HepG2 (cell line): ENCODE data around the gene TXNDC12. TPM values are rescaled to one million over a fixed set of nuclear protein-coding genes. Genes with fewer than 3 reads are reported as not detected.

ENCODE experiments used
- AKAP8 ChIP-seq: sonication (generic); formaldehyde crosslinking; IDR thresholded peaks from 2 replicates; pipeline ENCODE4 v1.5.1; 2020; ENCODE audit warnings: mild to moderate bottlenecking, missing genetic modification reagents
- CEBPZ ChIP-seq: IDR thresholded peaks from 2 replicates; pipeline ENCODE4 v1.6.1; 2012; ENCODE audit warnings: low read length, improper control_type of control experiment
- DMAP1 ChIP-seq: IDR thresholded peaks from 2 replicates; pipeline ENCODE4 v1.6.1; 2016
- HINFP ChIP-seq: sonication (generic); formaldehyde crosslinking; IDR thresholded peaks from 2 replicates; pipeline ENCODE4 v1.4.0; 2020; ENCODE audit warnings: low read depth, mild to moderate bottlenecking, missing genetic modification reagents
- HOXA9 ChIP-seq: sonication (generic); formaldehyde crosslinking; IDR thresholded peaks from 2 replicates; pipeline ENCODE4 v1.8.1; 2022; ENCODE audit warnings: missing genetic modification reagents, mild to moderate bottlenecking, moderate library complexity, borderline replicate concordance
- ISL2 ChIP-seq: sonication (generic); formaldehyde crosslinking; IDR thresholded peaks from 2 replicates; pipeline ENCODE4 v1.5.0; 2020; ENCODE audit warnings: missing genetic modification reagents
- KAT2B ChIP-seq: fragments of 150-350 bp; IDR thresholded peaks from 2 replicates; pipeline ENCODE4 v1.6.1; 2014; ENCODE audit warnings: low read depth, low read length, borderline replicate concordance
- MAFF ChIP-seq: IDR thresholded peaks from 2 replicates; pipeline ENCODE4 v1.6.1; 2011; ENCODE audit warnings: low read depth, low read length, improper control_type of control experiment
- MIER2 ChIP-seq: IDR thresholded peaks from 2 replicates; pipeline ENCODE4 v1.6.1; 2016; ENCODE audit warnings: missing biosample characterization, missing genetic modification reagents
- NONO ChIP-seq, 2 experiments: fragments of 450-650 bp in 1 of 2; sonication (generic) in 1 of 2; formaldehyde crosslinking in 1 of 2; IDR thresholded peaks in 1 of 2; conservative IDR thresholded peaks in 1 of 2; 2 replicates each; pipeline versions ENCODE4 v1.6.1 to v1.8.0; 2017 to 2022; ENCODE audit warnings: mild to moderate bottlenecking in 1 of 2, missing genetic modification reagents in 1 of 2, moderate library complexity in 1 of 2
- ONECUT2 ChIP-seq: sonication (generic); formaldehyde crosslinking; IDR thresholded peaks from 2 replicates; pipeline ENCODE4 v1.4.0; 2020; ENCODE audit warnings: missing genetic modification reagents
- PBX3 ChIP-seq: sonication (generic); formaldehyde crosslinking; IDR thresholded peaks from 2 replicates; pipeline ENCODE4 v1.8.1; 2023; ENCODE audit warnings: missing genetic modification reagents, inconsistent platforms, borderline replicate concordance
- POGZ ChIP-seq: sonication (generic); formaldehyde crosslinking; IDR thresholded peaks from 2 replicates; pipeline ENCODE4 v1.4.0; 2020; ENCODE audit warnings: mild to moderate bottlenecking, missing genetic modification reagents
- SNAPC5 ChIP-seq: sonication (generic); formaldehyde crosslinking; IDR thresholded peaks from 2 replicates; pipeline ENCODE4 v1.8.1; 2023; ENCODE audit warnings: mild to moderate bottlenecking, missing genetic modification reagents, borderline replicate concordance
- THRA ChIP-seq: sonication (generic); formaldehyde crosslinking; IDR thresholded peaks from 2 replicates; pipeline ENCODE4 v1.4.0; 2020; ENCODE audit warnings: missing genetic modification reagents, borderline replicate concordance
- ZBTB39 ChIP-seq: sonication (generic); formaldehyde crosslinking; IDR thresholded peaks from 2 replicates; pipeline ENCODE4 v1.5.0; 2020; ENCODE audit warnings: missing genetic modification reagents
- ZFP36L2 ChIP-seq: sonication (generic); formaldehyde crosslinking; IDR thresholded peaks from 2 replicates; pipeline ENCODE4 v1.4.0; 2020; ENCODE audit warnings: missing genetic modification reagents
- ZFP82 ChIP-seq: sonication (generic); formaldehyde crosslinking; IDR thresholded peaks from 2 replicates; pipeline ENCODE4 v1.5.1; 2020; ENCODE audit warnings: mild to moderate bottlenecking, missing genetic modification reagents, borderline replicate concordance
- ZNF225 ChIP-seq: sonication (generic); formaldehyde crosslinking; IDR thresholded peaks from 2 replicates; pipeline ENCODE4 v1.4.0; 2020; ENCODE audit warnings: mild to moderate bottlenecking, missing genetic modification reagents
- polyA plus RNA-seq, 8 experiments: library from polyadenylated mRNA; depleted of rRNA in 3 of 8; stranded (reverse) in 7 of 8; unstranded in 1 of 8; fragments of >200 nt; fragmentation: Illumina TruSeq in 4 of 8; extraction: Trizol in 4 of 8; gene quantifications; 2 replicates each; pipeline versions ENCODE4 v1.2.1 to v1.2.3, GENCODE V29; 2011 to 2016; ENCODE audit warnings: low read depth in 4 of 8, missing spikeins in 1 of 8, mixed read lengths in 1 of 8; ENCODE audit not compliant: insufficient read depth in 1 of 8
- total RNA-seq, 5 experiments: library from RNA; depleted of rRNA; stranded (reverse); fragments of >200 nt; fragmentation: Illumina TruSeq; extraction: Trizol; gene quantifications; 2 replicates each; pipeline ENCODE4 v1.2.3, GENCODE V29; 2016; ENCODE audit warnings: low read depth in 1 of 5

The TXNDC12 gene
- total and polyA plus RNA-seq, 2 of the 13 experiments (the other 11 are each of a cell fraction or from before 2014, with no cell fraction given): 65.6 to 67.2 TPM

GRCh38 chr1:52055066-52055865 is at the start of gene TXNDC12 (continued):
- peak; percentile 32; the same call in 1 of the 2 replicates for TF ChIP-seq ZBTB39 (CRISPR knock-in tag)
- no peak; the same call in 1 of the 2 replicates for TF ChIP-seq AKAP8
- TF ChIP-seq ZNF225 (CRISPR knock-in tag): no peak
- no peak; the same call in 1 of the 2 replicates for TF ChIP-seq KAT2B
- no peak for TF ChIP-seq SNAPC5 (CRISPR knock-in tag)
- no peak for TF ChIP-seq NONO (IDR thresholded peaks at IDR 0.05)
- TF ChIP-seq NONO (CRISPR knock-in tag; conservative IDR thresholded peaks at IDR 0.05): peak; percentile 15; the same call in 1 of the 2 replicates
- TF ChIP-seq ZFP82: no peak
- peak; percentile 95 for TF ChIP-seq ONECUT2 (CRISPR knock-in tag)
- TF ChIP-seq CEBPZ: no peak
- peak; percentile 53 for TF ChIP-seq POGZ (CRISPR knock-in tag)
- peak; percentile 41 for TF ChIP-seq THRA (CRISPR knock-in tag)
- peak; percentile 94; the same call in 1 of the 2 replicates for TF ChIP-seq HINFP (CRISPR knock-in tag)
- TF ChIP-seq PBX3 (CRISPR knock-in tag): no peak
- no peak; the same call in 1 of the 2 replicates for TF ChIP-seq ZFP36L2 (CRISPR knock-in tag)
- no peak for TF ChIP-seq HOXA9 (CRISPR knock-in tag)
- TF ChIP-seq MAFF: no peak
- no peak for TF ChIP-seq MIER2 (CRISPR knock-in tag)
- no peak; the same call in 1 of the 2 replicates for TF ChIP-seq ISL2
- TF ChIP-seq DMAP1 (CRISPR knock-in tag): peak; percentile 76; the same call in 1 of the 2 replicates
